HepG2 (cell line): ENCODE results near the gene CCDC142. TPM values are rescaled to one million over a fixed set of nuclear protein-coding genes. Genes with fewer than 3 reads are reported as not detected.
A peak's percentile ranks its signal among the peaks of the same experiment; 100 is the strongest.

Experiments
- ARNT2 ChIP-seq: sonication (generic); formaldehyde crosslinking; IDR thresholded peaks from 2 replicates; pipeline ENCODE4 v1.8.0; 2022; ENCODE audit warnings: mild to moderate bottlenecking, low read depth, missing genetic modification reagents, moderate library complexity
- FOXM1 ChIP-seq: sonication (generic); formaldehyde crosslinking; IDR thresholded peaks from 2 replicates; pipeline ENCODE4 v1.5.0; 2020; ENCODE audit warnings: missing genetic modification reagents
- FOXP1 ChIP-seq, 2 experiments: fragments of 450-650 bp in 1 of 2; IDR thresholded peaks; 2 replicates each; pipeline ENCODE4 v1.6.1; 2017 to 2018; ENCODE audit warnings: antibody characterized with exemption in 1 of 2
- GLI4 ChIP-seq: sonication (generic); formaldehyde crosslinking; IDR thresholded peaks from 2 replicates; pipeline ENCODE4 v1.5.1; 2020; ENCODE audit warnings: missing genetic modification reagents, mild to moderate bottlenecking, moderate library complexity, borderline replicate concordance
- GZF1 ChIP-seq: sonication (generic); formaldehyde crosslinking; IDR thresholded peaks from 2 replicates; pipeline ENCODE4 v1.5.1; 2020; ENCODE audit warnings: mild to moderate bottlenecking, missing genetic modification reagents
- PHF8 ChIP-seq: sonication (generic); formaldehyde crosslinking; IDR thresholded peaks from 2 replicates; pipeline ENCODE4 v1.5.0; 2020; ENCODE audit warnings: missing genetic modification reagents
- SMC3 ChIP-seq: IDR thresholded peaks from 2 replicates; pipeline ENCODE4 v1.6.1; 2011; ENCODE audit warnings: low read length, improper control_type of control experiment
- SRSF9 ChIP-seq: fragments of 200-400 bp; formaldehyde crosslinking; IDR thresholded peaks from 2 replicates; pipeline ENCODE4 v1.6.1; 2018; ENCODE audit warnings: borderline replicate concordance, mild to moderate bottlenecking, low read depth, low read length; ENCODE audit not compliant: insufficient read depth, poor library complexity, severe bottlenecking
- SSRP1 ChIP-seq: IDR thresholded peaks from 2 replicates; pipeline ENCODE4 v1.6.1; 2016; ENCODE audit warnings: control low read depth
- TCF12 ChIP-seq, 2 experiments: fragments of 450-650 bp in 1 of 2; sonication (generic) in 1 of 2; formaldehyde crosslinking in 1 of 2; IDR thresholded peaks; 2 replicates each; pipeline versions ENCODE4 v1.6.1 to v1.8.0; 2017 to 2022; ENCODE audit warnings: antibody characterized with exemption in 1 of 2, mild to moderate bottlenecking in 1 of 2, missing genetic modification reagents in 1 of 2, moderate library complexity in 1 of 2
- ZBTB38 ChIP-seq: sonication (generic); formaldehyde crosslinking; IDR thresholded peaks from 2 replicates; pipeline ENCODE4 v1.5.1; 2020; ENCODE audit warnings: mild to moderate bottlenecking, missing genetic modification reagents
- ZNF205 ChIP-seq: IDR thresholded peaks from 2 replicates; pipeline ENCODE4 v1.6.1; 2018; ENCODE audit warnings: missing biosample characterization, missing genetic modification reagents
- ZNF747 ChIP-seq: sonication (generic); formaldehyde crosslinking; IDR thresholded peaks from 2 replicates; pipeline ENCODE4 v1.8.1; 2023; ENCODE audit warnings: missing genetic modification reagents, mild to moderate bottlenecking, borderline replicate concordance
- polyA plus RNA-seq, 8 experiments: library from polyadenylated mRNA; depleted of rRNA in 3 of 8; stranded (reverse) in 7 of 8; unstranded in 1 of 8; fragments of >200 nt; fragmentation: Illumina TruSeq in 4 of 8; extraction: Trizol in 4 of 8; gene quantifications; 2 replicates each; pipeline versions ENCODE4 v1.2.1 to v1.2.3, GENCODE V29; 2011 to 2016; ENCODE audit warnings: low read depth in 4 of 8, missing spikeins in 1 of 8, mixed read lengths in 1 of 8; ENCODE audit not compliant: insufficient read depth in 1 of 8
- total RNA-seq, 5 experiments: library from RNA; depleted of rRNA; stranded (reverse); fragments of >200 nt; fragmentation: Illumina TruSeq; extraction: Trizol; gene quantifications; 2 replicates each; pipeline ENCODE4 v1.2.3, GENCODE V29; 2016; ENCODE audit warnings: low read depth in 1 of 5
- TF ChIP-seq, protein P1 (sequence below): sonication (generic); formaldehyde crosslinking; IDR thresholded peaks from 2 replicates; pipeline ENCODE4 v1.5.1; 2020; ENCODE audit warnings: missing genetic modification reagents, mild to moderate bottlenecking, borderline replicate concordance
- TF ChIP-seq, protein P2 (sequence below): sonication (generic); formaldehyde crosslinking; IDR thresholded peaks from 2 replicates; pipeline ENCODE4 v1.4.0; 2020; ENCODE audit warnings: mild to moderate bottlenecking, missing genetic modification reagents
- TF ChIP-seq, protein P3 (sequence below): sonication (generic); formaldehyde crosslinking; IDR thresholded peaks from 2 replicates; pipeline ENCODE4 v1.4.0; 2020; ENCODE audit warnings: missing genetic modification reagents
- TF ChIP-seq, protein P4 (sequence below): sonication (generic); formaldehyde crosslinking; IDR thresholded peaks from 2 replicates; pipeline ENCODE4 v1.9.0; 2022; ENCODE audit warnings: low read depth, missing genetic modification reagents
- TF ChIP-seq, protein P5 (sequence below): sonication (generic); formaldehyde crosslinking; IDR thresholded peaks from 2 replicates; pipeline ENCODE4 v1.8.1; 2023; ENCODE audit warnings: mild to moderate bottlenecking, missing genetic modification reagents
- TF ChIP-seq, protein P6 (sequence below): sonication (generic); formaldehyde crosslinking; IDR thresholded peaks from 2 replicates; pipeline ENCODE4 v1.8.1; 2023; ENCODE audit warnings: missing genetic modification reagents, inconsistent platforms, borderline replicate concordance

CCDC142 gene
- total and polyA plus RNA-seq, 2 of the 13 experiments (the other 11 are each of a cell fraction or from before 2014, with no cell fraction given), result 14.7 to 30.4 TPM

DNA sequence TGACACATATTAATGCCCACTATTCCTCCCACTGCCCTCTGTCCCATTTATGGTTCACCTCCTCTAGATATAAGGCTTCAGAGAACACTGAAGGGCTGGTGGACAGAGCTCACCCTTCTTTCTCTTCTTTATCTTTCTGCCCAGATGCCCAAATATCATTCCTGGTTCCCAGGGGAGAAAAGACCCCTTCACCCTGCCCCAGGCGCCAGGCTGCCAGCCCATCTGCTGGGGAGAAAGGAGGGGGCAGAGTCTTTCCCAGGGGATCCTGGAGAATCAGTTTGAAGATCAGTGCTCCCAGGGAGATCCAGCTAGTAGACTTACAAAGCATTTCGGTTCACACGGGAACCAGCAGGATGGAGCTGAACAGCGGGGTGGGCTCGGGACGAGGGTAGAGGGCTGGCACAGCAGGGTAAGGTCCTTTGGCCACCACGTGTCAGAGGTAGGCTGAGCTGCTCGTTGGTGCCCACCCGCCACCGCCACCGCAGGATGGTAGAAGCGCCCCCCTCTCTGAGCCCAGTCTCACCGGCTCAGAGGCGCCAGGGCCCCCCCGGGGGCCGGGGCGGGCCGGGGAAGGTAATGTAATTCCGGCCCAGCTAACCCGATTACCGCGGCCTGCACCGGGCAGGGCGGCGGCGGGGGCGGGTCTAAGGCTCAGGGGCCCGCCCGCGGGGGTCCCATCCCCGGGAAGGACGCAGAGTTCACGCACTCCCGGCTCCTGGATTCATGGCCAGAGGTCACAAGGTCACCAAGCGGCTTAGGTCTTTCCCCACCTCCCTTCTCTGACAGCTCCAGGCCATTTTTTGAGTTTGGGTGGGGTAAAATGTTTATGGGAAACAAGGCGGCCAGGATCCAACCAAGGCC, 30.2 kb upstream of the CCDC142 start (continued):
- TF ChIP-seq, protein P1, sequence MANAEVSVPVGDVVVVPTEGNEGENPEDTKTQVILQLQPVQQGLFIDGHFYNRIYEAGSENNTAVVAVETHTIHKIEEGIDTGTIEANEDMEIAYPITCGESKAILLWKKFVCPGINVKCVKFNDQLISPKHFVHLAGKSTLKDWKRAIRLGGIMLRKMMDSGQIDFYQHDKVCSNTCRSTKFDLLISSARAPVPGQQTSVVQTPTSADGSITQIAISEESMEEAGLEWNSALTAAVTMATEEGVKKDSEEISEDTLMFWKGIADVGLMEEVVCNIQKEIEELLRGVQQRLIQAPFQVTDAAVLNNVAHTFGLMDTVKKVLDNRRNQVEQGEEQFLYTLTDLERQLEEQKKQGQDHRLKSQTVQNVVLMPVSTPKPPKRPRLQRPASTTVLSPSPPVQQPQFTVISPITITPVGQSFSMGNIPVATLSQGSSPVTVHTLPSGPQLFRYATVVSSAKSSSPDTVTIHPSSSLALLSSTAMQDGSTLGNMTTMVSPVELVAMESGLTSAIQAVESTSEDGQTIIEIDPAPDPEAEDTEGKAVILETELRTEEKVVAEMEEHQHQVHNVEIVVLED (CRISPR knock-in tag), result no peak; the same call in 1 of the 2 replicates
- TF ChIP-seq GZF1 (peak; percentile 75; the same call in 1 of the 2 replicates), TCF12 (IDR thresholded peaks at IDR 0.05) (no peak), TCF12 (CRISPR knock-in tag; IDR thresholded peaks at IDR 0.05) (no peak), GLI4 (no peak), SRSF9 (no peak), SSRP1 (no peak), PHF8 (CRISPR knock-in tag) (0 out of 2 replicates have a peak, but pooled peaks have one; percentile 41), FOXM1 (CRISPR knock-in tag) (no peak), FOXP1 (IDR thresholded peaks at IDR 0.05) (no peak), FOXP1 (CRISPR knock-in tag; IDR thresholded peaks at IDR 0.05) (no peak), ZNF205 (no peak), ZNF747 (no peak), ARNT2 (CRISPR knock-in tag) (no peak), ZBTB38 (CRISPR knock-in tag) (no peak; the same call in 1 of the 2 replicates), SMC3 (no peak)
- TF ChIP-seq, protein P2, sequence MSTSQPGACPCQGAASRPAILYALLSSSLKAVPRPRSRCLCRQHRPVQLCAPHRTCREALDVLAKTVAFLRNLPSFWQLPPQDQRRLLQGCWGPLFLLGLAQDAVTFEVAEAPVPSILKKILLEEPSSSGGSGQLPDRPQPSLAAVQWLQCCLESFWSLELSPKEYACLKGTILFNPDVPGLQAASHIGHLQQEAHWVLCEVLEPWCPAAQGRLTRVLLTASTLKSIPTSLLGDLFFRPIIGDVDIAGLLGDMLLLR (CRISPR knock-in tag), result no peak
- TF ChIP-seq, protein P3, sequence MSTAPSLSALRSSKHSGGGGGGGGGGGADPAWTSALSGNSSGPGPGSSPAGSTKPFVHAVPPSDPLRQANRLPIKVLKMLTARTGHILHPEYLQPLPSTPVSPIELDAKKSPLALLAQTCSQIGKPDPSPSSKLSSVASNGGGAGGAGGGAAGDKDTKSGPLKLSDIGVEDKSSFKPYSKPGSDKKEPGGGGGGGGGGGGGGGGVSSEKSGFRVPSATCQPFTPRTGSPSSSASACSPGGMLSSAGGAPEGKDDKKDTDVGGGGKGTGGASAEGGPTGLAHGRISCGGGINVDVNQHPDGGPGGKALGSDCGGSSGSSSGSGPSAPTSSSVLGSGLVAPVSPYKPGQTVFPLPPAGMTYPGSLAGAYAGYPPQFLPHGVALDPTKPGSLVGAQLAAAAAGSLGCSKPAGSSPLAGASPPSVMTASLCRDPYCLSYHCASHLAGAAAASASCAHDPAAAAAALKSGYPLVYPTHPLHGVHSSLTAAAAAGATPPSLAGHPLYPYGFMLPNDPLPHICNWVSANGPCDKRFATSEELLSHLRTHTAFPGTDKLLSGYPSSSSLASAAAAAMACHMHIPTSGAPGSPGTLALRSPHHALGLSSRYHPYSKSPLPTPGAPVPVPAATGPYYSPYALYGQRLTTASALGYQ (CRISPR knock-in tag), result no peak
- TF ChIP-seq, protein P4, sequence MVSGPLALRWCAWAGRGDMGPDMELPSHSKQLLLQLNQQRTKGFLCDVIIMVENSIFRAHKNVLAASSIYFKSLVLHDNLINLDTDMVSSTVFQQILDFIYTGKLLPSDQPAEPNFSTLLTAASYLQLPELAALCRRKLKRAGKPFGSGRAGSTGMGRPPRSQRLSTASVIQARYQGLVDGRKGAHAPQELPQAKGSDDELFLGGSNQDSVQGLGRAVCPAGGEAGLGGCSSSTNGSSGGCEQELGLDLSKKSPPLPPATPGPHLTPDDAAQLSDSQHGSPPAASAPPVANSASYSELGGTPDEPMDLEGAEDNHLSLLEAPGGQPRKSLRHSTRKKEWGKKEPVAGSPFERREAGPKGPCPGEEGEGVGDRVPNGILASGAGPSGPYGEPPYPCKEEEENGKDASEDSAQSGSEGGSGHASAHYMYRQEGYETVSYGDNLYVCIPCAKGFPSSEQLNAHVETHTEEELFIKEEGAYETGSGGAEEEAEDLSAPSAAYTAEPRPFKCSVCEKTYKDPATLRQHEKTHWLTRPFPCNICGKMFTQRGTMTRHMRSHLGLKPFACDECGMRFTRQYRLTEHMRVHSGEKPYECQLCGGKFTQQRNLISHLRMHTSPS (CRISPR knock-in tag), result peak; percentile 80; the same call in 1 of the 2 replicates
- TF ChIP-seq, protein P5, sequence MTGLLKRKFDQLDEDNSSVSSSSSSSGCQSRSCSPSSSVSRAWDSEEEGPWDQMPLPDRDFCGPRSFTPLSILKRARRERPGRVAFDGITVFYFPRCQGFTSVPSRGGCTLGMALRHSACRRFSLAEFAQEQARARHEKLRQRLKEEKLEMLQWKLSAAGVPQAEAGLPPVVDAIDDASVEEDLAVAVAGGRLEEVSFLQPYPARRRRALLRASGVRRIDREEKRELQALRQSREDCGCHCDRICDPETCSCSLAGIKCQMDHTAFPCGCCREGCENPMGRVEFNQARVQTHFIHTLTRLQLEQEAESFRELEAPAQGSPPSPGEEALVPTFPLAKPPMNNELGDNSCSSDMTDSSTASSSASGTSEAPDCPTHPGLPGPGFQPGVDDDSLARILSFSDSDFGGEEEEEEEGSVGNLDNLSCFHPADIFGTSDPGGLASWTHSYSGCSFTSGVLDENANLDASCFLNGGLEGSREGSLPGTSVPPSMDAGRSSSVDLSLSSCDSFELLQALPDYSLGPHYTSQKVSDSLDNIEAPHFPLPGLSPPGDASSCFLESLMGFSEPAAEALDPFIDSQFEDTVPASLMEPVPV, result peak; percentile 60; the same call in 1 of the 2 replicates
- TF ChIP-seq, protein P6, sequence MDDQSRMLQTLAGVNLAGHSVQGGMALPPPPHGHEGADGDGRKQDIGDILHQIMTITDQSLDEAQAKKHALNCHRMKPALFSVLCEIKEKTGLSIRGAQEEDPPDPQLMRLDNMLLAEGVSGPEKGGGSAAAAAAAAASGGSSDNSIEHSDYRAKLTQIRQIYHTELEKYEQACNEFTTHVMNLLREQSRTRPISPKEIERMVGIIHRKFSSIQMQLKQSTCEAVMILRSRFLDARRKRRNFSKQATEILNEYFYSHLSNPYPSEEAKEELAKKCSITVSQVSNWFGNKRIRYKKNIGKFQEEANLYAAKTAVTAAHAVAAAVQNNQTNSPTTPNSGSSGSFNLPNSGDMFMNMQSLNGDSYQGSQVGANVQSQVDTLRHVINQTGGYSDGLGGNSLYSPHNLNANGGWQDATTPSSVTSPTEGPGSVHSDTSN (CRISPR knock-in tag), result no peak
